ENCODE measurements around the gene HTR7. TPM values are rescaled to one million over a fixed set of nuclear protein-coding genes. Genes with fewer than 3 reads are reported as not detected.

HTR7 gene
- polyA plus RNA-seq, 1 donor (not counting 4 experiments of a cell fraction or from before 2014, with no cell fraction given), result 12.2 TPM

DNA sequence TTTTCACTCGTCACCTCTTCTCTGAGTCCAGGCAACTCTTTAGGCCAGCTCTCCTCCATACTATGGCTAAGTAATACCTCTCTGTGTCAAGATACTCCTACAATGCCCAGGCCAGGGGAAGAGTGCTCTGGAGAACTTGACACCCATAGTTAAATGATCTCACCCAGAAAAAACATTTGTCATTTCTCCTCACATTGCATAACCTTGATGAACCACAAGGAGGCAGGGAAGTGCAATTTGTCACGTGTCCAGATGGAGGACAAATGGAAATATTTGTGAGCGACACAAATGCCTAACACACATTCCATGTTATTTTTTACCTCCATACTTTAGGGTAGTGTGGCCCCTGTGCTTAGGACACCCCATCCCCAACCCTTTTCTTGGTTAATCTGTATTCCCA, 78.3 kb downstream of the HTR7 start:
- Histone ChIP-seq H3K36me3 (ENCODE audit: control insufficient read depth in 2 of 2, extremely low read depth in 1 of 2, insufficient read depth in 2 of 2, low read length in 2 of 2) (no peaks in the 10 kb centered on the region), H3K9ac (ENCODE audit: control insufficient read depth, extremely low read depth, insufficient read depth, low read length) (no peak overlapping the region), H3K9me3 (ENCODE audit: control insufficient read depth, low read depth, low read length) (no peaks in the 10 kb centered on the region), H3K4me2 (ENCODE audit: control insufficient read depth, extremely low read depth, insufficient read depth, low read depth, low read length) (no peak overlapping the region), H3K27ac (ENCODE audit: control insufficient read depth, insufficient read depth, low read length) (no peak overlapping the region), H3K4me1 (ENCODE audit: control insufficient read depth, extremely low read depth, insufficient read depth, low read length) (peaks cover 14% of the 10 kb centered on the region), H2AFZ (ENCODE audit: control insufficient read depth, low read length) (no peak overlapping the region), H3K9me1 (ENCODE audit: control insufficient read depth, extremely low read depth, insufficient read depth, low read length) (no peaks in the 10 kb centered on the region), H3K4me3 (ENCODE audit: control insufficient read depth in 2 of 3, extremely low read depth in 1 of 3, insufficient read depth in 2 of 3, low read depth in 1 of 3, low read length in 3 of 3) (no peak overlapping the region), H4K20me1 (ENCODE audit: control insufficient read depth, extremely low read depth, insufficient read depth, low read length) (no peaks in the 10 kb centered on the region), H3K79me2 (ENCODE audit: control insufficient read depth, insufficient read depth, low read length) (peaks cover 14% of the 10 kb centered on the region), H3K27me3 (ENCODE audit: control insufficient read depth, extremely low read depth, insufficient read depth, low read length) (no peaks in the 10 kb centered on the region)
- DNase-seq (ENCODE audit: low read depth, low spot score) (no peak), FAIRE-seq (peak; percentile 76)
- dilution Hi-C loops (cut with MboI; ENCODE audit: extremely low pct_ligation_motif_present, low sequenced_read_pairs), result no loop called here
- TF ChIP-seq, protein P1, sequence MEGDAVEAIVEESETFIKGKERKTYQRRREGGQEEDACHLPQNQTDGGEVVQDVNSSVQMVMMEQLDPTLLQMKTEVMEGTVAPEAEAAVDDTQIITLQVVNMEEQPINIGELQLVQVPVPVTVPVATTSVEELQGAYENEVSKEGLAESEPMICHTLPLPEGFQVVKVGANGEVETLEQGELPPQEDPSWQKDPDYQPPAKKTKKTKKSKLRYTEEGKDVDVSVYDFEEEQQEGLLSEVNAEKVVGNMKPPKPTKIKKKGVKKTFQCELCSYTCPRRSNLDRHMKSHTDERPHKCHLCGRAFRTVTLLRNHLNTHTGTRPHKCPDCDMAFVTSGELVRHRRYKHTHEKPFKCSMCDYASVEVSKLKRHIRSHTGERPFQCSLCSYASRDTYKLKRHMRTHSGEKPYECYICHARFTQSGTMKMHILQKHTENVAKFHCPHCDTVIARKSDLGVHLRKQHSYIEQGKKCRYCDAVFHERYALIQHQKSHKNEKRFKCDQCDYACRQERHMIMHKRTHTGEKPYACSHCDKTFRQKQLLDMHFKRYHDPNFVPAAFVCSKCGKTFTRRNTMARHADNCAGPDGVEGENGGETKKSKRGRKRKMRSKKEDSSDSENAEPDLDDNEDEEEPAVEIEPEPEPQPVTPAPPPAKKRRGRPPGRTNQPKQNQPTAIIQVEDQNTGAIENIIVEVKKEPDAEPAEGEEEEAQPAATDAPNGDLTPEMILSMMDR (optimal IDR thresholded peaks at IDR 0.05 in 1 of 3, IDR thresholded peaks at IDR 0.05 in 1 of 3, conservative IDR thresholded peaks at IDR 0.05 in 1 of 3; ENCODE audit: extremely low read depth in 1 of 3, insufficient read depth in 2 of 3, low read length in 3 of 3), result peak; percentile 29 to 65 (median 58)
- TF ChIP-seq EZH2 (IDR thresholded peaks at IDR 0.05; ENCODE audit: low read length), result no peak

DNA sequence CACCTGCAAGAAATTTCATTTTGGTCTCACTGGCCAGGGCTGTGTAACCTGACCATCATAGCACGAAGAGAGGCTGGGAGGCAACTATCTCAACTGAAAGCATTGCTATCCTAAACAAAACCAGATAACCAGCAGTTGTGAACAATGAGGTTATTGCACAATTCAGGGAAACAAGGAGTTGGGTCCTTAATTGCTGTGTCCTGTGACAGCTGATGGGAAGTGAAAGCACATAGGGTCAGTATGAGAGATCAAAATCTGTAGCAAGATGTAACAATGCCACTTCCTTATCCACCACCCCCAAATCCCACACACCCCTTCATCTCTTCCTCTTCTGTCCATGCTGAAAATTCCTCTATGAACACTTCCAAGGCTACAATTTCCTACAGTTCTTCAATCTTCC, 80.2 kb downstream of the HTR7 start:
- DNase-seq (ENCODE audit: low read depth, low spot score) (no peak), FAIRE-seq (peak; percentile 23)
- Histone ChIP-seq H3K9ac (ENCODE audit: control insufficient read depth, extremely low read depth, insufficient read depth, low read length) (no peak overlapping the region), H3K4me1 (ENCODE audit: control insufficient read depth, extremely low read depth, insufficient read depth, low read length) (peaks cover 14% of the 10 kb centered on the region), H3K9me3 (ENCODE audit: control insufficient read depth, low read depth, low read length) (no peaks in the 10 kb centered on the region), H3K27me3 (ENCODE audit: control insufficient read depth, extremely low read depth, insufficient read depth, low read length) (no peaks in the 10 kb centered on the region), H3K36me3 (ENCODE audit: control insufficient read depth in 2 of 2, extremely low read depth in 1 of 2, insufficient read depth in 2 of 2, low read length in 2 of 2) (no peaks in the 10 kb centered on the region), H3K27ac (ENCODE audit: control insufficient read depth, insufficient read depth, low read length) (no peak overlapping the region), H3K4me2 (ENCODE audit: control insufficient read depth, extremely low read depth, insufficient read depth, low read depth, low read length) (no peak overlapping the region), H3K4me3 (ENCODE audit: control insufficient read depth in 2 of 3, extremely low read depth in 1 of 3, insufficient read depth in 2 of 3, low read depth in 1 of 3, low read length in 3 of 3) (no peak overlapping the region), H3K79me2 (ENCODE audit: control insufficient read depth, insufficient read depth, low read length) (peaks cover 14% of the 10 kb centered on the region), H2AFZ (ENCODE audit: control insufficient read depth, low read length) (no peak overlapping the region), H4K20me1 (ENCODE audit: control insufficient read depth, extremely low read depth, insufficient read depth, low read length) (no peaks in the 10 kb centered on the region), H3K9me1 (ENCODE audit: control insufficient read depth, extremely low read depth, insufficient read depth, low read length) (no peaks in the 10 kb centered on the region)
- dilution Hi-C loops (cut with MboI; ENCODE audit: extremely low pct_ligation_motif_present, low sequenced_read_pairs), result no loop called here
- TF ChIP-seq EZH2 (IDR thresholded peaks at IDR 0.05; ENCODE audit: low read length), result no peak
- TF ChIP-seq, protein P1 (optimal IDR thresholded peaks at IDR 0.05 in 1 of 3, IDR thresholded peaks at IDR 0.05 in 1 of 3, conservative IDR thresholded peaks at IDR 0.05 in 1 of 3; ENCODE audit: extremely low read depth in 1 of 3, insufficient read depth in 2 of 3, low read length in 3 of 3), result no peak
